ENCODE measurements around the gene ERC2. TPM values are rescaled to one million over a fixed set of nuclear protein-coding genes. Genes with fewer than 3 reads are reported as not detected.

ERC2 gene
- total and polyA plus RNA-seq, 2 donors (not counting 3 experiments of a cell fraction or from before 2014, with no cell fraction given) = 5.6 to 15.5 TPM

DNA sequence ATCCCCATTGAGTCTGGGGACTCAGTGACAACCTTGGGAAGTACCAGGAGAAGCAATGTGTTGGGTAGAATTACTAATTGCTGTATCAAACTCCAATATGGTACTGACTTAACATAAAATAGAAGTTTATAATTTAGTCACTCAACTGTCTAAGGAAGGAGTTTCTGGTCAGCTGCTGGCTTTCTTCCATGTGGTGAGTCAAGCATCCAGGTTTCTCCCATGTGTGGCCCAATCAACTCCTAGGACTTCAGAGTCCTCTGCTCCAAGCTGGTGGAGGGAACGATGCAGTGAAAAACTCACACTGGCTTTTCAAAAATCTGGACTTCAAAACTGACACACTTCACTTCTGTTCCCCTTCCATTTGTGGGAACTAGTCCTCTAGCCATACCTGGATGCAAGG is 1006.4 kb downstream of the ERC2 start:
- POLR2A ChIA-PET = no interaction called here
- no peaks in the 10 kb centered on the region for H3K79me2 ChIP-seq (ENCODE audit: control insufficient read depth, insufficient read depth, low read length)
- no peaks in the 10 kb centered on the region for H3K9me1 ChIP-seq (replicated peaks; ENCODE audit: control insufficient read depth, extremely low read depth, insufficient read depth, low read length)
- H3K9me3 ChIP-seq (replicated peaks; ENCODE audit: control insufficient read depth, insufficient read depth, low read length) = no peaks in the 10 kb centered on the region
- H3K27me3 ChIP-seq (ENCODE audit: control insufficient read depth in 2 of 2, insufficient read depth in 2 of 2, low read length in 2 of 2) = no peaks in the 10 kb centered on the region
- no peak overlapping the region for H3K4me3 ChIP-seq (replicated peaks in 1 of 3; ENCODE audit: insufficient read depth in 1 of 3, low read depth in 1 of 3, low read length in 3 of 3)
- no peaks in the 10 kb centered on the region for H3K36me3 ChIP-seq (ENCODE audit: control insufficient read depth in 2 of 2, extremely low read depth in 1 of 2, insufficient read depth in 2 of 2, low read length in 2 of 2)
- H3K27ac ChIP-seq (ENCODE audit: insufficient read depth, low read depth, low read length) = no peak overlapping the region
- H3K4me2 ChIP-seq (ENCODE audit: insufficient read depth, low read length) = no peak overlapping the region
- no TSS peak for BruUV-seq (replicated peaks)
- H4K20me1 ChIP-seq (replicated peaks; ENCODE audit: control insufficient read depth, extremely low read depth, insufficient read depth, low read length) = no peaks in the 10 kb centered on the region
- no peak for FAIRE-seq
- H2AFZ ChIP-seq (ENCODE audit: low read depth, low read length) = no peak overlapping the region
- CTCF ChIA-PET = no interaction called here
- H3K9ac ChIP-seq (replicated peaks; ENCODE audit: extremely low read depth, insufficient read depth, low read length) = no peak overlapping the region
- H3K4me1 ChIP-seq (ENCODE audit: control insufficient read depth, extremely low read depth, insufficient read depth, low read length) = no peaks in the 10 kb centered on the region
- DNase-seq (ENCODE audit: low read depth, low spot score) = no peak
- dilution Hi-C loops (cut with MboI; ENCODE audit: extremely low pct_ligation_motif_present, low sequenced_read_pairs) (no loop called here), intact Hi-C loops (cut with micrococcal nuclease) (no loop called here)
- no peak for TF ChIP-seq GATA2 (IDR thresholded peaks at IDR 0.05; ENCODE audit: insufficient read depth, insufficient read length, low read depth, low read length)
- no peak for TF ChIP-seq POLR2A (IDR thresholded peaks at IDR 0.05; ENCODE audit: low read depth, low read length)
- TF ChIP-seq MYC (IDR thresholded peaks at IDR 0.05; ENCODE audit: low read depth, low read length) = no peak
- no peak for TF ChIP-seq CTCF (IDR thresholded peaks at IDR 0.05; ENCODE audit: extremely low read depth in 1 of 2, insufficient read depth in 1 of 2, low read depth in 1 of 2, low read length in 2 of 2)
- no peak for TF ChIP-seq JUN (IDR thresholded peaks at IDR 0.05; ENCODE audit: borderline replicate concordance, insufficient read depth, insufficient read length, low read depth)
- no peak for TF ChIP-seq FOS (IDR thresholded peaks at IDR 0.05; ENCODE audit: borderline replicate concordance, insufficient read depth, low read length)
- no peak for TF ChIP-seq MAX (IDR thresholded peaks at IDR 0.05; ENCODE audit: insufficient read depth, insufficient read length)
- no peak for TF ChIP-seq EZH2 (IDR thresholded peaks at IDR 0.05; ENCODE audit: borderline replicate concordance, low read depth, low read length, severe bottlenecking)
- no peak for TF ChIP-seq POLR2AphosphoS5 (IDR thresholded peaks at IDR 0.05; ENCODE audit: insufficient read depth, low read depth, low read length)
